SK-N-SH treated with all-trans-retinoic acid at 6 μM for 48 hours (cell line): ENCODE data around the gene ABCB1.
"Not testable (repeated sequence)": the region's sequence is repeated elsewhere in the genome, so short reads cannot be mapped to it uniquely, and the experiment has no call there.

Experiments used
- CSRNP3 ChIP-seq: fragments of 250-450 bp; sonication (Bioruptor Pico); IDR thresholded peaks from 2 replicates; pipeline ENCODE4 v1.5.1; 2021; ENCODE audit warnings: mild to moderate bottlenecking, moderate library complexity
- ESRRG ChIP-seq: fragments of 250-450 bp; sonication (Bioruptor Pico); IDR thresholded peaks from 2 replicates; pipeline ENCODE4 v1.6.1; 2021; ENCODE audit warnings: mild to moderate bottlenecking
- OSR1 ChIP-seq: fragments of 250-450 bp; sonication (Bioruptor Pico); IDR thresholded peaks from 2 replicates; pipeline ENCODE4 v1.8.0; 2022; ENCODE audit warnings: moderate library complexity, mild to moderate bottlenecking, inconsistent platforms
- PATZ1 ChIP-seq: fragments of 250-450 bp; sonication (Bioruptor Pico); IDR thresholded peaks from 2 replicates; pipeline ENCODE4 v1.8.0; 2020; ENCODE audit warnings: mild to moderate bottlenecking, moderate library complexity, borderline replicate concordance

GRCh38 chr7:87464830-87465533 lies 135.7 kb downstream of the ABCB1 start:
- TF ChIP-seq PATZ1; CSRNP3 (CRISPR knock-in tag); OSR1 (CRISPR knock-in tag); ESRRG (CRISPR knock-in tag): not testable (repeated sequence)
